GM12891 (cell line): ENCODE data around the gene USH2A.

Source experiments
- POLR2A ChIP-seq: IDR thresholded peaks from 2 replicates; pipeline ENCODE4 v1.6.1; 2011; ENCODE audit warnings: low read depth, low read length, control low read depth
- POLR2AphosphoS5 ChIP-seq: IDR thresholded peaks from 2 replicates; pipeline ENCODE4 v1.6.1; 2011; ENCODE audit warnings: low read depth, low read length, control low read depth
- POU2F2 ChIP-seq: IDR thresholded peaks from 2 replicates; pipeline ENCODE4 v1.6.1; 2011; ENCODE audit warnings: low read depth, mild to moderate bottlenecking, control low read depth, low read length, moderate library complexity
- SPI1 ChIP-seq: IDR thresholded peaks from 2 replicates; pipeline ENCODE4 v1.6.1; 2011; ENCODE audit warnings: low read depth, low read length, control low read depth
- TAF1 ChIP-seq: IDR thresholded peaks from 2 replicates; pipeline ENCODE4 v1.6.1; 2011; ENCODE audit warnings: low read depth, low read length, control low read depth

DNA sequence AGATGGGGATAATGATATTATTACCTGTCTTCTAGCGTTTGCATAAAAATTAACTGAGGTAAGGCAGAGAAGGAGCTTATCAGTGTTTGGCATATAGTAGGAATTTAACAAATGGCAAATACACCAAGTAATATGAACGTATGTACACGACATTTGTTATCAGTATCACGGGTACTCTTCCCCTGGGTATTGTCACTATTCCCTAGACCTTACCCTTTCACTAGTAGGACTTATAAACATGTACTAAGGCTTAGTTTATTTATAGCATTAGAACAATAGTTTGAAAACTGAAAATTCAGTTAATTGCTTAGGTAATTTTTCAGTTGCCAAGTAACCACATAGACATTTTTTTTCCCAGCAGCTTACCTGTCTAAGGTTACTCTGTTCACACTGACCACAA lies 669.1 kb downstream of the USH2A start:
- TF ChIP-seq POLR2A = no peak
- TF ChIP-seq TAF1 = no peak
- no peak for TF ChIP-seq POLR2AphosphoS5
- TF ChIP-seq SPI1 = no peak
- no peak for TF ChIP-seq POU2F2
